ENCODE data around the gene TENM3. TPM values are rescaled to one million over a fixed set of nuclear protein-coding genes. Genes with fewer than 3 reads are reported as not detected.

The TENM3 gene
- total RNA-seq, 1 experiment from 2014 or later: 0.87 TPM

- H3K4me2 ChIP-seq (ENCODE audit: low read length): no peak overlapping the region
- intact Hi-C loops (cut with micrococcal nuclease): no loop called here
- no peaks in the 10 kb centered on the region for H3K79me2 ChIP-seq (ENCODE audit: low read length)
- no peaks in the 10 kb centered on the region for H4K20me1 ChIP-seq (ENCODE audit: low read length)
- CTCF ChIA-PET: no interaction called here
- ATAC-seq (no peak), DNase-seq (no peak)
- H3K36me3 ChIP-seq (ENCODE audit: low read depth, low read length): no peaks in the 10 kb centered on the region
- H3K27ac ChIP-seq (ENCODE audit: low read length): no peak overlapping the region
- no peak overlapping the region for H3K9ac ChIP-seq (ENCODE audit: low read length)
- H3K4me3 ChIP-seq (ENCODE audit: low read length): no peak overlapping the region
- H3K9me2 ChIP-seq (replicated peaks; ENCODE audit: low read length): no peaks in the 10 kb centered on the region
- H2AFZ ChIP-seq (ENCODE audit: low read length): no peak overlapping the region
- H3K9me3 ChIP-seq (ENCODE audit: low read length): no peaks in the 10 kb centered on the region
- H3F3A ChIP-seq (ENCODE audit: low read length, unreplicated experiment): no peaks in the 10 kb centered on the region
- BruUV-seq (replicated peaks): no TSS peak
- no peaks in the 10 kb centered on the region for H3K4me1 ChIP-seq (ENCODE audit: insufficient read depth, low read length)
- POLR2A ChIA-PET (ENCODE audit: unreplicated experiment): no interaction called here
- peaks cover 7% of the 10 kb centered on the region; the same call in 1 of the 2 replicates for H3K27me3 ChIP-seq (ENCODE audit: low read length)
- TF ChIP-seq EZH2 (IDR thresholded peaks at IDR 0.05; ENCODE audit: low read length, unreplicated experiment): no peak
- TF ChIP-seq EZH2phosphoT487 (IDR thresholded peaks at IDR 0.05; ENCODE audit: borderline replicate concordance, low read length): no peak
- no peak for TF ChIP-seq CTCF (conservative IDR thresholded peaks at IDR 0.05; ENCODE audit: low read depth, low read length)
Observed at GRCh38 chr4:182201871-182202270, 41.3 kb upstream of the TENM3 start.

- Histone ChIP-seq H3K27me3 (ENCODE audit: low read length) (peaks cover 7% of the 10 kb centered on the region; the same call in 1 of the 2 replicates), H3K27ac (ENCODE audit: low read length) (no peak overlapping the region), H3K79me2 (ENCODE audit: low read length) (no peaks in the 10 kb centered on the region), H3K9me2 (replicated peaks; ENCODE audit: low read length) (no peaks in the 10 kb centered on the region), H4K20me1 (ENCODE audit: low read length) (no peaks in the 10 kb centered on the region), H2AFZ (ENCODE audit: low read length) (no peak overlapping the region), H3K4me2 (ENCODE audit: low read length) (no peak overlapping the region), H3K9ac (ENCODE audit: low read length) (no peak overlapping the region), H3K9me3 (ENCODE audit: low read length) (no peaks in the 10 kb centered on the region), H3K36me3 (ENCODE audit: low read depth, low read length) (no peaks in the 10 kb centered on the region), H3F3A (ENCODE audit: low read length, unreplicated experiment) (no peaks in the 10 kb centered on the region), H3K4me1 (ENCODE audit: insufficient read depth, low read length) (no peaks in the 10 kb centered on the region), H3K4me3 (ENCODE audit: low read length) (no peak overlapping the region)
- no TSS peak for BruUV-seq (replicated peaks)
- ATAC-seq (no peak), DNase-seq (no peak)
- TF ChIP-seq CTCF (conservative IDR thresholded peaks at IDR 0.05; ENCODE audit: low read depth, low read length) (no peak), EZH2phosphoT487 (IDR thresholded peaks at IDR 0.05; ENCODE audit: borderline replicate concordance, low read length) (no peak)
- CTCF ChIA-PET: no interaction called here
- POLR2A ChIA-PET (ENCODE audit: unreplicated experiment): no interaction called here
- intact Hi-C loops (cut with micrococcal nuclease): no loop called here
Observed at GRCh38 chr4:182202650-182203049, 40.6 kb upstream of the TENM3 start.

GRCh38 chr4:182203872-182204411, 39.3 kb upstream of the TENM3 start:
- CTCF ChIA-PET: no interaction called here
- Histone ChIP-seq H3K9ac (ENCODE audit: low read length) (no peak overlapping the region), H3K4me1 (ENCODE audit: insufficient read depth, low read length) (no peaks in the 10 kb centered on the region), H3K4me2 (ENCODE audit: low read length) (no peak overlapping the region), H3K9me2 (replicated peaks; ENCODE audit: low read length) (no peaks in the 10 kb centered on the region), H3K27me3 (ENCODE audit: low read length) (peaks cover 7% of the 10 kb centered on the region; the same call in 1 of the 2 replicates), H3K9me3 (ENCODE audit: low read length) (no peaks in the 10 kb centered on the region), H3K36me3 (ENCODE audit: low read depth, low read length) (no peaks in the 10 kb centered on the region), H3K27ac (ENCODE audit: low read length) (no peak overlapping the region), H2AFZ (ENCODE audit: low read length) (no peak overlapping the region), H3K4me3 (ENCODE audit: low read length) (no peak overlapping the region), H3F3A (ENCODE audit: low read length, unreplicated experiment) (no peaks in the 10 kb centered on the region), H3K79me2 (ENCODE audit: low read length) (no peaks in the 10 kb centered on the region), H4K20me1 (ENCODE audit: low read length) (no peaks in the 10 kb centered on the region)
- intact Hi-C loops (cut with micrococcal nuclease): no loop called here
- DNase-seq: no peak
- POLR2A ChIA-PET (ENCODE audit: unreplicated experiment): no interaction called here
- TF ChIP-seq CTCF (conservative IDR thresholded peaks at IDR 0.05; ENCODE audit: low read depth, low read length) (no peak), EZH2phosphoT487 (IDR thresholded peaks at IDR 0.05; ENCODE audit: borderline replicate concordance, low read length) (no peak), EZH2 (IDR thresholded peaks at IDR 0.05; ENCODE audit: low read length, unreplicated experiment) (no peak)
- no TSS peak for BruUV-seq (replicated peaks)
- no peak for ATAC-seq
